AG04450 (cell line): ENCODE results near the gene SPATA1. TPM values are rescaled to one million over a fixed set of nuclear protein-coding genes. Genes with fewer than 3 reads are reported as not detected.

Experiments
- CTCF ChIA-PET: fragments of 300-600, 350-600 bp; formaldehyde crosslinking; extraction: SDS; loops from one replicate; lab custom pipeline; 2022; ENCODE audit warnings: antibody characterized with exemption, inconsistent platforms; lab: Charles Lee
- POLR2A ChIA-PET: fragments of 350-600 bp; formaldehyde crosslinking; extraction: SDS; loops from one replicate; lab custom pipeline; 2021; ENCODE audit warnings: antibody characterized with exemption, inconsistent platforms; lab: Yijun Ruan, JAX
- DNase-seq: peaks from one replicate; pipeline ENCODE4 v3.0.0-alpha.2; 2011; ENCODE audit warnings: low read depth, low spot score
- H3K27ac ChIP-seq: one replicate; pipeline ENCODE4 v1.5.1; 2012; ENCODE audit warnings: low read depth, low read length, control low read depth
- H3K27me3 ChIP-seq: one replicate; pipeline ENCODE4 v1.6.0; 2012; ENCODE audit warnings: low read length; ENCODE audit not compliant: control insufficient read depth, insufficient read depth
- H3K4me3 ChIP-seq: 2 replicates; pipeline ENCODE4 v1.5.1; 2011; ENCODE audit warnings: mild to moderate bottlenecking, low read depth, low read length, control low read depth
- H3K9me3 ChIP-seq: 2 replicates; pipeline ENCODE4 v1.5.1; 2012; ENCODE audit warnings: low read length; ENCODE audit not compliant: control insufficient read depth, insufficient read depth
- CTCF ChIP-seq: IDR thresholded peaks from 2 replicates; pipeline ENCODE4 v1.5.1; 2011; ENCODE audit warnings: low read depth, low read length, control low read depth, inconsistent platforms
- polyA plus RNA-seq: library from polyadenylated mRNA; depleted of rRNA; stranded (reverse); fragments of >200 nt; gene quantifications from 2 replicates; pipeline ENCODE4 v1.2.3, GENCODE V29; 2011

Gene SPATA1
- polyA plus RNA-seq, 1 experiment: 0.81 TPM

DNA sequence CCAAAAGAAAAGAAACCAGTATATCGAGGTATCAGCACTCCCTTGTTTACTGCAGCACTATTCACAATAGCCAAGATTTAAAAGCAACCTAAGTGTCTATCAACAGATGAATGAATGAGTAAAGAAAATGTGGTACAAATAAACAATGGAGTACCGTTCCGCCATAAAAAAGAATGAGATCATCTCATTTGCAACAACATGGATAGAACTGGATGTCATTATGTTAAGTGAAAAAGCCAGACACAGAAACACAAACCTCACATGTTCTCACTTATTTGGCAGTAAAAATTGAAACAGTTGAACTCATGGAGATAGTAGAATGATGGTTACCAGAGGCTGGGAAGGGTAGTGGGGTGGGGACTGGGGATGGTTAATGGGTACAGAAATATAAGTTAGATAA is 4.5 kb downstream of the SPATA1 start:
- Histone ChIP-seq H3K4me3 (no peak overlapping the region), H3K27me3 (no peaks in the 10 kb centered on the region), H3K27ac (no peak overlapping the region), H3K9me3 (peaks cover 4% of the 10 kb centered on the region)
- ChIA-PET CTCF (no interaction called here), POLR2A (no interaction called here)
- TF ChIP-seq CTCF: no peak
- DNase-seq: no peak

- DNase-seq: no peak
- no peaks in the 10 kb centered on the region for H3K27me3 ChIP-seq
- no peak for TF ChIP-seq CTCF
- H3K27ac ChIP-seq: no peak overlapping the region
- H3K4me3 ChIP-seq: no peak overlapping the region
- CTCF ChIA-PET: interaction anchor here (0.9 kb wide), 1 partner anchor 229 kb away, joined by 3 read pairs; no protein-coding TSS in a partner anchor
- POLR2A ChIA-PET: no interaction called here
- H3K9me3 ChIP-seq: no peaks in the 10 kb centered on the region
These were observed 18.4 kb downstream of the SPATA1 start for GRCh38 chr1:84524590-84524989.

DNA sequence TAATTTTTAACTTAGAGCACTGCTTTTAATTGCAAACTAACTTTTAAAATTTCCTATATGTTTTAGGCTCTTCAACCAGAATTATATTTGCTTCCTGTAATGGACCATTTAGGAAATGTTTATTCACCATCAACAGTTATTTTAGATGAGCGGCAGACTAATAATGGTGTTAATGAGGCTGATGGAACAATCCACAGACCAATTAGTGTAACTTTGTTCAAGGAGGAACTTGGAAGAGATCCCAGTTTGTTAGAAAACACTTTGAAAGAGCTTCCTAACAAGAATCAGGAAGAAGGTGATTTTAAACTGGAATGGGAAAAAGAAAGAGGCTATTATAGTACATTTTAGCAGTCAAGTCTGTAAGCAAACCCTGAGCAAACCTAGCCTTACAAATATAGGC is 19.6 kb downstream of the SPATA1 start:
- TF ChIP-seq CTCF: no peak
- Histone ChIP-seq H3K27ac (no peak overlapping the region), H3K27me3 (no peaks in the 10 kb centered on the region), H3K9me3 (no peaks in the 10 kb centered on the region), H3K4me3 (no peak overlapping the region)
- no peak for DNase-seq
- POLR2A ChIA-PET: no interaction called here
- CTCF ChIA-PET: interaction anchor here (0.6 to 1.5 kb wide), 2 partner anchors 50 to 94 kb away, joined by 3 to 6 read pairs; no protein-coding TSS in a partner anchor

DNA sequence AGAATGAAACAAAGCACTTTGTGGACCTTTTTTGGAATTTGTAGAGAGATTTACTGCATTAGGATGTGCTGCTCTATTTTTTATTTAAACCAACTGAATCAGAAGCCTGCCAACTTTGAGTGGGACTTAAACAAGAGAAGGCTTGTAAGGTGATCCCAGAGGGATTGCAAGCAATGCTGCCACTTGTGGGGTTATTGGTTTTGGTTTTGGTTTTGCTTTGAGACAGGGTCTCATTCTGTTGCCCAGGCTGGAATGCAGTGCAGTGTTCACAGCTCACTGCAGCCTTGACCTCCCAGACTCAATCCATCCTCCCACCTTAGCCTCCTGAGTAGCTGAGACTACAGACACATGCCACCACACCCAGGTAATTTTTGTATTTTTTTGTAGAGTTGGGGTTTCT is 32.4 kb downstream of the SPATA1 start:
- Histone ChIP-seq H3K27ac (no peak overlapping the region), H3K9me3 (no peaks in the 10 kb centered on the region), H3K27me3 (no peaks in the 10 kb centered on the region), H3K4me3 (no peak overlapping the region)
- POLR2A ChIA-PET: interaction anchor here (0.8 kb wide), 1 partner anchor 33 kb away, joined by 3 read pairs; the partner anchor contains the start of genes GNG5 and SPATA1
- no peak for TF ChIP-seq CTCF
- CTCF ChIA-PET: no interaction called here
- DNase-seq: no peak

DNA sequence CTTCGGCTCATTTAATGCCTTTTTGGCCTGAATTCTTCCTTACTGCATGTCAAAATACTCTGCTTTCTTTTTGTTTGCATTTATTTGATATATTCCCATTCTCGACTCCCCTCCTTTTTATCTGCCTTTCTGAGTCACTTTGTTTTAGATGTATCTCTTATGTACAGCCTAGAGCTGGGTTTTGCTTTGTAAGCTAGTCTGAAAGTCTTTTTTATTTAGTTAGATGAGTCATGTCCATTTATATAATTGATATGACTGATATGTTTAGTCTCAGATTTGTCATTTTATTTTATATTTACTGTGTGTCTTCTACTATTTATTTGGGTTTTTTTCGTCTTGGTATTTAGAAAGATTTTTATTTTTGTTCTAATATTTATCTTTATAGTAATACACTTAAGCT is 33.8 kb downstream of the SPATA1 start:
- ChIA-PET POLR2A (no interaction called here), CTCF (no interaction called here)
- Histone ChIP-seq H3K9me3 (no peaks in the 10 kb centered on the region), H3K4me3 (no peak overlapping the region), H3K27me3 (no peaks in the 10 kb centered on the region), H3K27ac (no peak overlapping the region)
- no peak for TF ChIP-seq CTCF
- no peak for DNase-seq
